Uterus (tissue), 4 donors: ENCODE measurements around the gene DRAP1. TPM values are rescaled to one million over a fixed set of nuclear protein-coding genes. Genes with fewer than 3 reads are reported as not detected.

ENCODE experiments used
- DNase-seq, 2 donors: peaks; one replicate each; pipeline ENCODE4 v3.0.0-alpha.2; 2019 to 2020
- H3K27ac ChIP-seq, 2 donors: fragments of 200-600 bp; sonication (generic); 1 replicate in 1 of 2; 2 replicates in 1 of 2; pipeline ENCODE4 v1.5.1; 2016 to 2018
- H3K27me3 ChIP-seq, 2 donors: fragments of 200-600 bp; sonication (generic); one replicate each; pipeline ENCODE4 v1.5.1; 2018 to 2019; ENCODE audit warnings: control low read depth in 1 of 2
- H3K36me3 ChIP-seq, 2 donors: fragments of 200-600 bp; sonication (generic); one replicate each; pipeline ENCODE4 v1.5.1; 2019; ENCODE audit warnings: control low read depth in 1 of 2
- H3K4me1 ChIP-seq, 2 donors: fragments of 200-600 bp; sonication (generic); one replicate each; pipeline ENCODE4 v1.5.1; 2018 to 2019; ENCODE audit warnings: control low read depth in 1 of 2
- H3K4me3 ChIP-seq, 2 donors: fragments of 200-600 bp; sonication (generic); 1 replicate in 1 of 2; 2 replicates in 1 of 2; pipeline ENCODE4 v1.5.1; 2018 to 2019; ENCODE audit warnings: mild to moderate bottlenecking in 1 of 2
- H3K9me3 ChIP-seq, 2 donors: fragments of 200-600 bp; sonication (generic); one replicate each; pipeline ENCODE4 v1.5.1; 2019; ENCODE audit warnings: control low read depth in 1 of 2
- CTCF ChIP-seq, 4 experiments: fragments of 200-600 bp in 2 of 4; fragments of 450-650 bp in 2 of 4; sonication (generic) in 2 of 4; IDR thresholded peaks; one replicate each; pipeline ENCODE4 v1.5.1; 2016 to 2019; ENCODE audit warnings: antibody characterized with exemption in 4 of 4, mild to moderate bottlenecking in 2 of 4, moderate library complexity in 1 of 4
- POLR2A ChIP-seq, 2 donors: fragments of 450-650 bp; IDR thresholded peaks; one replicate each; pipeline ENCODE4 v1.6.1; 2016; ENCODE audit warnings: antibody characterized with exemption in 2 of 2, mild to moderate bottlenecking in 1 of 2, moderate library complexity in 1 of 2
- intact Hi-C: fragments of 100-400 bp; cut with DNase I; formaldehyde crosslinking; loops from one replicate; pipeline ENCODE4 v1.15.1; 2023; ENCODE audit warnings: low total_unique reads
- total RNA-seq, 4 donors: library from RNA; depleted of rRNA in 3 of 4; stranded (reverse); fragments of >200 nt in 3 of 4; gene quantifications; one replicate each; pipeline versions ENCODE4 v1.1.0 to v1.2.4, GENCODE V29; 2014 to 2023
- donor health status: DM: yes; HTN: yes; CAD: no.

DRAP1 gene
- total RNA-seq, 4 donors from 2014 or later = 9.2 to 83.0 (median 60.6) TPM

- Histone ChIP-seq H3K4me1 (peaks cover 23 to 39% of the 10 kb centered on the region in 2 donors), H3K9me3 (no peaks in the 10 kb centered on the region), H3K27me3 (no peaks in the 10 kb centered on the region), H3K36me3 (no peaks in the 10 kb centered on the region), H3K4me3 (no peak overlapping the region), H3K27ac (peak overlapping the region; percentile 94 to 97)
- TF ChIP-seq POLR2A (IDR thresholded peaks at IDR 0.05) (no peak), CTCF (IDR thresholded peaks at IDR 0.05) (no peak)
- intact Hi-C loops = no loop called here
- no peak for DNase-seq
Observed at GRCh38 chr11:65916391-65916790, 2.8 kb upstream of the DRAP1 start.

- Histone ChIP-seq H3K27me3 (no peaks in the 10 kb centered on the region), H3K27ac (peak overlapping the region; percentile 94 to 97), H3K4me1 (peaks cover 23 to 39% of the 10 kb centered on the region in 2 donors), H3K9me3 (no peaks in the 10 kb centered on the region), H3K36me3 (no peaks in the 10 kb centered on the region), H3K4me3 (no peak overlapping the region)
- no peak for TF ChIP-seq CTCF (IDR thresholded peaks at IDR 0.05)
- TF ChIP-seq POLR2A (IDR thresholded peaks at IDR 0.05) = no peak
- intact Hi-C loops = no loop called here
- DNase-seq = no peak
Observed at GRCh38 chr11:65917077-65917433, 2.2 kb upstream of the DRAP1 start.

GRCh38 chr11:65917434-65918210 is 1.6 kb upstream of the DRAP1 start:
- Histone ChIP-seq H3K27ac (peak overlapping the region; percentile 94 to 97), H3K27me3 (no peaks in the 10 kb centered on the region), H3K36me3 (no peaks in the 10 kb centered on the region), H3K9me3 (no peaks in the 10 kb centered on the region), H3K4me1 (peaks cover 23 to 39% of the 10 kb centered on the region in 2 donors), H3K4me3 (peak overlapping the region; percentile 90 to 98)
- intact Hi-C loops = no loop called here
- TF ChIP-seq CTCF (IDR thresholded peaks at IDR 0.05) (no peak), POLR2A (IDR thresholded peaks at IDR 0.05) (no peak)
- peak; percentile 34 to 39 for DNase-seq

- peak; percentile 61 to 83 for TF ChIP-seq POLR2A (IDR thresholded peaks at IDR 0.05)
- no peak for TF ChIP-seq CTCF (IDR thresholded peaks at IDR 0.05)
- intact Hi-C loops = no loop called here
- no peaks in the 10 kb centered on the region for H3K9me3 ChIP-seq
- DNase-seq = peak in 1 of 2 donors; percentile 56
- no peaks in the 10 kb centered on the region for H3K36me3 ChIP-seq
- H3K4me1 ChIP-seq = peaks cover 23 to 39% of the 10 kb centered on the region in 2 donors
- H3K27ac ChIP-seq = peak within 1 kb of the TSS; percentile 94 to 97
- no peaks in the 10 kb centered on the region for H3K27me3 ChIP-seq
- H3K4me3 ChIP-seq = peak within 1 kb of the TSS; percentile 90 to 98
Observed at GRCh38 chr11:65918211-65919140, 750 bp upstream of the DRAP1 start, which contains the start of gene C11orf68. Gene C11orf68, minus strand, starts transcription at chr11:65919062. Its CDS starts 31 bp downstream, at chr11:65919031.
